RKO (cell line): ENCODE data around the gene REXO1.
"Not testable (repeated sequence)": the region's sequence is repeated elsewhere in the genome, so short reads cannot be mapped to it uniquely, and the experiment has no call there.

Source experiments
- DNase-seq: peaks from one replicate; pipeline ENCODE4 v3.0.0-alpha.2; 2016; ENCODE audit warnings: low spot score

REXO1 gene, protein sequence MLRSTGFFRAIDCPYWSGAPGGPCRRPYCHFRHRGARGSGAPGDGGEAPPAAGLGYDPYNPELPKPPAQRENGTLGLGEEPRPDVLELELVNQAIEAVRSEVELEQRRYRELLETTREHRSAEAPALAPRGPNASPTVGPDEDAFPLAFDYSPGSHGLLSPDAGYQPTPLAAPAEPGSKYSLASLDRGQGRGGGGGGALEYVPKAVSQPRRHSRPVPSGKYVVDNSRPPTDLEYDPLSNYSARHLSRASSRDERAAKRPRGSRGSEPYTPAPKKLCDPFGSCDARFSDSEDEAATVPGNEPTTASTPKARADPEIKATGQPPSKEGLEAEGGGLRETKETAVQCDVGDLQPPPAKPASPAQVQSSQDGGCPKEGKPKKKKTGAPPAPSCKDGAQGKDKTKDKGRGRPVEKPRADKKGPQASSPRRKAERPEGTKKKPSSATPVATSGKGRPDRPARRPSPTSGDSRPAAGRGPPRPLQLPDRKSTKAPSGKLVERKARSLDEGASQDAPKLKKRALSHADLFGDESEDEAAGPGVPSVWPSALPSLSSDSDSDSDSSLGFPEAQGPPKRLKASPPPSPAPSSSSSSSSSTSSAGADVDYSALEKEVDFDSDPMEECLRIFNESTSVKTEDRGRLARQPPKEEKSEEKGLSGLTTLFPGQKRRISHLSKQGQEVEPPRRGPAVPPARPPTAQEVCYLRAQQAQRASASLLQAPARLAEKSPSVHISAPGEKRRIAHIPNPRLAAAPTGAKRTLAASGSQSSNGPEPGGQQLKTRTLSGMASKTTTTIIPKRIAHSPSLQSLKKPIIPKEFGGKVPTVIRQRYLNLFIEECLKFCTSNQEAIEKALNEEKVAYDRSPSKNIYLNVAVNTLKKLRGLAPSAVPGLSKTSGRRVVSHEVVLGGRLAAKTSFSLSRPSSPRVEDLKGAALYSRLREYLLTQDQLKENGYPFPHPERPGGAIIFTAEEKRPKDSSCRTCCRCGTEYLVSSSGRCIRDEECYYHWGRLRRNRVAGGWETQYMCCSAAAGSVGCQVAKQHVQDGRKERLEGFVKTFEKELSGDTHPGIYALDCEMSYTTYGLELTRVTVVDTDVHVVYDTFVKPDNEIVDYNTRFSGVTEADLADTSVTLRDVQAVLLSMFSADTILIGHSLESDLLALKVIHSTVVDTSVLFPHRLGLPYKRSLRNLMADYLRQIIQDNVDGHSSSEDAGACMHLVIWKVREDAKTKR

GRCh38 chr19:1848399-1849131 is at the start of gene REXO1:
Gene REXO1, minus strand, starts transcription at chr19:1848483. Its CDS starts 125 bp downstream, at chr19:1848358.
- DNase-seq = peak; percentile 91

DNA sequence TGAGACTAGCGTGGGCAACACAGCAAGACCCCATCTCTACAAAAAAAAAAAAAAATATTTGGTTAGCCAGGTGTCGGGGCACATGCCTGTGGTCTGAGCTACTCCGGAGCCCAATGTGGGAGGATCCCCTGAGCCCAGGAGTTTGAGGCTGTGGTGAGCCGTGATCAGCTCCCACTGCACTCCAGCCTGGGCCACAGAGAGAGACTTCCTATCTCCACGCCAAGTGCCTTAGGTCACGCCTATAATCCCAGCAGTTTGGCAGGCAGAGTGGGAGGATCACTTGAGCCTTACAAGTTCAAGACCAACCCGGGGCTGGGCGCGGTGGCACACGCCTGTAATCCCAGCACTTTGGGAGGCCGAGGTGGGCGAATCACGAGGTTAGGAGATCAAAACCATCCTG is 48.2 kb upstream of the REXO1 start:
- no peak for DNase-seq

DNA sequence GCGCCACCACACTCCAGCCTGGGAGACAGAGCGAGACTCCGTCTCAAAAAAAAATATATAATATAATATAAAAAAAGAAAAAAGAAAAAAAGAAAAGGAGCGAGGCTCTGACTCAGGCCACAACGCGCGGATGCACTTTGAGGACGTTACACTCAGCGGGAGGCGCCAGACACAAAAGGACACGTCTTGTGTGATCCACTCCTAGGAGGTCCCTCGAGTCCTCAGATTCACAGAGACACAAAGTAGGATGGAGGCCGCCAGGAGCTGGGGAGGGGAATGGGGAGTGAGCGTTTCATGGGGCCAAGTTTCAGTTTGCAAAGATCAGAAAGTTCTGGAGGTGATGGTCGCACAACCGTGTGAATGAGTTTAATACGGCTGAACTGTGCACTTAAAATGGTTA is 45.5 kb upstream of the REXO1 start:
- DNase-seq = no peak

DNA sequence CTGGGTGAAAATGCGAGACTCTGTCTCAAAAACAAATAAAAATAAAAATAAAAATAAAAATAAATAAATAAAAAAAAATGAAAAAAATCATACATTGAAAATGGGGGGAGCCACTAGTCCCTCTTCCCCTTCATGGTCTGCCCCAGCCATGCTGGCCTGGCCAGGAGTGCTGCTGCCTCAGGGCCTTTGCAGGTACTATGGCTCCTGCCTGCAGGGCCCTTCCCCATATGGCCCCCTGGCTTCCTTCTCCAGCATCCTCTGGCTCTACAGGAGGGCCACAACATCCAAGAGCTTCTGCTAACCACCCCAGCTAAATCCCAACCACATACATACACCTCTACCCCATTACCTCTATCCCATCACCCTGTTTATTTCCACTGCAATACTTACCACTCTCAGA is 41.6 kb upstream of the REXO1 start:
- DNase-seq = no peak

DNA sequence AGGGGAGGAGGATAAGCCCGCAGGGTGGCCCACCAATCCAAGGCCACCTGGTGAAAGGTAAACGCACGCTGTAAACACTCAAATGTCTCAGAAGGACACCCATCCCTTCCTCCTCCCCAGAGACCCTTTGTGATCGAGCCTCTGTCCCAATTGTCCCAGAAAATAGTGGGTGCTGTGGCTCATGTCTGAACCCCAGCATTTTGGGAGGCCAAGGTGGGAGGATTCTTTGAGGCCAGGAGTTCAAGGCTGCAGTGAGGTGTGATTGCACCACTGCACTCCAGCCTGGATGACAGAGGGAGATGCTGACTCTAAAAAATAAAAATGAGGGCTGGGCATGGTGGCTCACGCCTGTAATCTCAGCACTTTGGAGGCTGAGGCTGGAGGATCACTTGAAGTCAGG is 40.1 kb upstream of the REXO1 start:
- DNase-seq = no peak

DNA sequence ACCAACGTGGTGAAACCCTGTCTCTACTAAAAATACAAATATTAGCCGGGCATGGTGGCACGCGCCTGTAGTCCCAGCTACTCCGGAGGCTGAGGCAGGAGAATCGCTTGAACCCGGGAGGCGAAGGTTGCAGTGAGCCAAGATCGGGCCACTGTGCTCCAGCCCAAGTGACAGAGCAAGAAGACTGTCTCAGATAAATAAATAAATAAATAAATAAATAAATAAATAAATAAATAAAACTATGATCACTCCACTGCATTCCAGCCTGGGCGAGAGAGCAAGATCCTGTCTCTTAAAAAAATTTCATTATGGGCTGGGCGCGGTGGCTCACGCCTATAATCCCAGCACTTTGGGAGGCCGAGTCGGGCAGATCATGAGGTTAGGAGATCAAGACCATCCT is 38.1 kb upstream of the REXO1 start:
- not testable (repeated sequence) for DNase-seq

GRCh38 chr19:1885398-1886119 is 37.3 kb upstream of the REXO1 start, which contains the start of gene ABHD17A:
Gene ABHD17A, minus strand, starts transcription at chr19:1885496. Its CDS starts 3,930 bp downstream, at chr19:1881566.
- DNase-seq = peak; percentile 91

- peak; percentile 53 for DNase-seq
Observed at GRCh38 chr19:1884719-1885334, 36.5 kb upstream of the REXO1 start.

GRCh38 chr19:1884291-1884718 is 36.0 kb upstream of the REXO1 start:
- no peak for DNase-seq

- no peak for DNase-seq
Observed at GRCh38 chr19:1883784-1884183, 35.5 kb upstream of the REXO1 start.

GRCh38 chr19:1882786-1883692 is 34.8 kb upstream of the REXO1 start:
- no peak for DNase-seq

- DNase-seq = no peak
Observed at GRCh38 chr19:1882089-1882785, 34.0 kb upstream of the REXO1 start.

GRCh38 chr19:1881393-1882088 is 33.3 kb upstream of the REXO1 start:
- not testable (repeated sequence) for DNase-seq

- no peak for DNase-seq
Observed at GRCh38 chr19:1880611-1881392, 32.5 kb upstream of the REXO1 start.

GRCh38 chr19:1879982-1880381 is 31.7 kb upstream of the REXO1 start:
- DNase-seq = not testable (repeated sequence)

DNA sequence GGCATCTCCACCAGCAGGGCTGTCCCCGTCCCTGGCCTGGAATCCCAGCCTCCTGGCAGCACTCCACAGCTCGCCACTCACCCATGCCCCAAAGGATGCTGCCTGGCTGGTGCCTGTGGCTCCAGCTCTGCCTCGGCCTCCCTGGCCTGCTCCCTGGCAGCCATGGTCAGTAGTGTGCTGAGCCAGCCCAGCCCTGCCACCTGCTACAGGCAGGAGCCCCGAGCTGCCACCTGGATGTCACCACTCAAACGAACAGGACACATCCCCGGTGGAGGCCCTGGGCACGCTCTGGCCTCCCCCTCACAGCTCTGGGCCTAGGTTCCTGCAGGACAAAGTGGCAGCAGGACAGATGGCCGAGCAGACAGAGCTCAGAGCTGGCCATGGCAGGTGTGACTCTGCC is 30.3 kb upstream of the REXO1 start:
- not testable (repeated sequence) for DNase-seq

DNA sequence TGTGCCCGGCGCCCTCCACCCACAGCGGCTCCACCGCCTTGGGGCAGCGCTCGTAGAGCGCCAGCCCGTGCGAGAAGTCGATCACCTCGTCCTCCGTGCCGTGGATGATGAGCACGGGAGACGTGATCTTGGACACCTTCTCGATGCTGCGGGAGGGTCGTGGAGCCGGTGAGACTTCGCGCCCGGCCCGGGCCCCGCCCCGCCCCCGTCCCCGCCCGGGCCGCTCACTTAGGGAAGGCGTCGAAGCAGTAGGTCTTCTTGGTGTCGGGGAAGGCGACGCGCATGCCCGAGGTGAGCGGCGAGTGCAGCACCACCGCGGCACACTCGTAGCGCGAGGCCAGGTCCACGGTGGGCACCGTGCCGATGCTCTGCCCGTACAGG is 29.0 kb upstream of the REXO1 start:
- DNase-seq = not testable (repeated sequence)
